ENCODE data around the gene SKA3.
"Not testable (repeated sequence)": the region's sequence is repeated elsewhere in the genome, so short reads cannot be mapped to it uniquely, and the experiment has no call there.

SKA3 gene

DNA sequence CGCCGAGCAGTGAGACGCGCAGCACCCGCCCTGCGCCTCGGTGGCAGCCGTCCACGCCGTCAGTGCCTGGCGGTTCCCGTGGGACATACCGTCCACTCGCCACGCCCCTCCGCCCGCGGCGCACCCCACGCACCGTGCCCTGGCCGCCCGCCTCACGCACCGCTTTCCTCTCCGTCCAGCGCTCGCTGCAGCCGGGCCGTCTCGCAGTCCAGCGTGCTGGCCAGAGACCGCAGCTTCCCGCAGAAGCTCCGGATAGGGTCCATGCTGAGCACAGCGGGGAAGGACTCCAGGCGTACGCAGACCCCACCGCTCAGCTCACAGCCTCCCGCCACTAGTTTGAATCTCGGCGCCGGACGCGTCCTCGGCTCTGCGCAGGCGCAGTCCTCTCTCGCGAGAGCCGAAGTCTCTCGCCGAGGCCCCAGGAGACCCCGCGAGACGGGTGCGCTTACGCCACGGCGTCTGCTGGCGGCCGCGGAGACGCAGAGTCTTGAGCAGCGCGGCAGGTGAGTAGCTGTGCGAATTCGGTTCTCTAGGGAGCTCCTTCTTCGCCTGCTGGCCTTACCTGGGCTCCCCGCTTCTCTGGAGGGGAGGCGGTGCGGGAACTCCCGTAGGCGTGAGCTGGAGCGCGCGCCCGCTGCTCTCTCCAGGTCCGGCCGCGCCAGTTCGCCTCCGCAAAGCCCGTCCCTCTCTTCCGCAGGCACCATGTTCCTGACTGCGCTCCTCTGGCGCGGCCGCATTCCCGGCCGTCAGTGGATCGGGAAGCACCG, at the start of gene SKA3, which contains the start of gene MRPL57:
Gene SKA3, minus strand, starts transcription at position 338 of the 767 bp plus-strand sequence. Its CDS starts 75 bp downstream, at position 263.
Gene MRPL57, plus strand, starts transcription at position 444 of the 767 bp plus-strand sequence. Its CDS starts 259 bp downstream, at position 703.
- peak; percentile 94 for DNase-seq (ENCODE audit: low spot score)

DNA sequence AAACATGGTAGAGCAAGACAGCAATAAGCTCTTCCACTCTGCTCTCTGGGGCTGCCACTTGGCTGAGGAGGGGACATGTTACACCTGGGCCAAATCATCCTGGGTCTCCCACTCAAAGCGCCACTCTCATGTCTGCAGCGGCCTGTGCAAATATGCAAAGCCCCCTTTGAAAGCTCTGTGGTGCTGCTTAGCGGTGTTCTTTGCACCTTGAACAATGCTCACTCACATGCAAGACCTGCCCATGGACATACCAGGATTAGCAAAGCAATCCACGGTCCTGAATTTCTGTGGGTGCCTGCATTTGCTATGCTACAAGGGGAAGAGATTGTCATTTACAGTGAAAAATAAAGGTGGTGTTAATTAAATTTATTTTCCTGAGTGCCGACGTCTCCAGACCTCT, 48.7 kb upstream of the SKA3 start:
- DNase-seq (ENCODE audit: low spot score), result no peak

DNA sequence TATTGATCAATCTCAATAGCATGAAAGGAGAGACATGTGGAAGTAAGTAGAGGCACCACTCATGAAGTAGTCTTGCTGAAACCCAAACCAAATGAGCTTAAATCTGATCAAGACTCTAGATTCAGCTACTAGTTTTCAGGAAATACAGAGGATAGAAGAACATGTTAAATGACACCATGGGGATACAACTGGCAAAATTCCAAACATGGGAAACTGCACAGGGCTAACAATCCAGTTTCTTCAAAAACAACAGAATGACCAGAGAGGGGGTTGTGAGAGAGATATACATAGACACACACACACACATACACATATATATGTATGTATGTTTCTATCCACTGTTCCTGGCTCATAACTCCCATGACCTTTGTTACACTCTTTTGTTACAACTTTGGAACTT, 44.9 kb upstream of the SKA3 start:
- DNase-seq (ENCODE audit: low spot score), result no peak

DNA sequence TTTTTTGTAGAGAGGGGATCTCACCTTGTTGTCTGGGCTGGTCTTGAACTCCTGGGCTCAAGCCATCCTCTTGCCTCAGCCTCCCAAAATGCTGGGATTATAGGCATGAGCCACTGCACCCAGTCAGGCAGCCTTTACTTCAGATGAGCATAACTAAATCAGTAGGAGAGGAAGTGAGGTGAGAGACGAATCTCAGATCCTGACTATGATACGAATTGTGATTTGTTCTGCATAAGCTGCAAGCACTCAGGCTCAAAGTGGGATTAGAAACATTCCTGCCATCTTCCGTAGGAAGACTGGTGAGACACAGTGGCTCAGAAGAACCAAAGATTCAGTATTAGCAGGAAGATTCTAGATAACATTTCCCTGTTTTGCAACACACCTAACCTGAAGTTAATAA, 43.4 kb upstream of the SKA3 start:
- DNase-seq (ENCODE audit: low spot score), result not testable (repeated sequence)

DNA sequence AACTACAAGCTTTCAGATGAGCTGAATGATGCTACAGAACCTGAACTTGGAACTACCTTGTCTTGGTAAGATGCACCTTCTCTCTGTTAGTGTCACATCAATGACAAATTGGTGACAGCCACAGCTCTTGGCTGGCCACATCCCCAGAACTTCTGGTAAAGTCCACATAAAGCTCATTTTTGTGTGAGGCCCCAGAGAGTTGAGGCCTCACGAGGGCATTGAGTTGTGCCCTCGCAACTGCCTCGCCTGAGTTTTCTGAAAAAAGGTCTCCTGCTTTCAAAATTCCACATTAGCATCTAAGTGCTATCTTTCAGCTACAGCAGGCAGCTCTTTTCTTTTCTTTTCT, 42.7 kb upstream of the SKA3 start:
- no peak for DNase-seq (ENCODE audit: low spot score)

DNA sequence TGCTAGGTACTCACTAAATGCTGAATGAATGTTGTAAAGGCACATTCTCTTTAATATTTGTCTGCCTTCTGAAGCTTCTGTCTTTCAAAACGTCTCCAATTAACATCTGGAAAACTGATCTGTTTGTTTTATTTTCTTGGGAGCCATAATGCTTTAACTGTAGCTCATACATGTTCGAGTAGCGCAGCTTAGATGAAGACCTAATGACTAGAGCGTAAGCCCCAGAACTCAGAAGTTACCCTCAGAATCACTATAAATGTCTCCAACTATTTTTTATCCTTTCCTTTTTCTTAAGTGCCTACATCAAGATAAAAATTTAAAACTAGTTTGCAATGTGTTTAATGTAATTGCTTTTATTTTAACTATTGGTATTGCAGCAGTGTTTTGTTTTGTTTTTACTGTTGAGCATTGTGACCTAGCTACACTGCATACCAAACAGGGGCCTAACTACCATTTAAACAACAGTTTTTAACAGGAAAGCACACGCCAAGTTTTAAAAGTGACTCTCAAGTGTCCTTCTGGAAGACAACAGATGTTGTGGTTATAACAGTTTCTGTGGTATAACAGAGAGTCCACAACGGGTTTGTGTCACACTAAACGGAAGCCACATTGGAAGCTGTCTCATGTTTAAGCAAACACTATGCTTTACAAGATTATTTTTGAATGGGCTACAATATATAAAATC, 42.1 kb upstream of the SKA3 start:
- DNase-seq (ENCODE audit: low spot score), result no peak

DNA sequence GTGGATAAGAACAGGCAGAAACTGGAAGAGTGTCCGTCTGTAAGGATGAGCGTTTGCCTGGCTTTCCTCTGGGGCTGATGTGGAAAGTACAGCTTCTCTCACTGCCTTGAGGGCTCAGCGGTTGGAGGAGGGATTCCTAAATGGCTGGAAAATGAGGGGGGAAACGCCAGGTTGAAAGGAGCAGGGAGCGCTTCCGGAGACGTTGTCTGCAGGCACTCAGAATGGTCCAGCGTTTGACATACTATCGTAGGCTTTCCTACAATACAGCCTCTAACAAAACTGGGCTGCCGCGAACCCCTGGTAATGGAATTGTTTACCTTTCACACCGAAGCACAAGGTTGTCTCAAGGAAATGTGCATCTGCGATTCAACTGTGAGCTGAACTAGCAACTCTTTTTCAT, 40.0 kb upstream of the SKA3 start:
- no peak for DNase-seq (ENCODE audit: low spot score)

DNA sequence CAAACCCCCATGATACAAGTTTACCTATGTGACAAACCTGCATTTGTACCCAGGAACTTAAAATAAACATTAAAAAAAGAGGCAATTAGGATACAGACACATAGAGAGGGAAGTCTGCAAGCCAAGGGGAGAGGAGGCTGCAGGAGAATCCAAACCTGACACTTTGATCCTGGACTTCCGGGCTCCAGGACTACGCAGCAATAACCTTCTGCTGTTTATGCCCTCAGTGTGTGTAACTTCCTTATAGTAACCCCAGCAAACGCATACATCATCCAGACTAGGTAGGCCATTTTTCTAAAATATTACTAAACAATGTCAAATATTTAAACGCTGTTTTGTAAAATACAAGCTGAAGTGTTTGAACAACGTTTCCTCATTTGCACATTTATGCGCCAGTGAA, 39.1 kb upstream of the SKA3 start:
- not testable (repeated sequence) for DNase-seq (ENCODE audit: low spot score)

DNA sequence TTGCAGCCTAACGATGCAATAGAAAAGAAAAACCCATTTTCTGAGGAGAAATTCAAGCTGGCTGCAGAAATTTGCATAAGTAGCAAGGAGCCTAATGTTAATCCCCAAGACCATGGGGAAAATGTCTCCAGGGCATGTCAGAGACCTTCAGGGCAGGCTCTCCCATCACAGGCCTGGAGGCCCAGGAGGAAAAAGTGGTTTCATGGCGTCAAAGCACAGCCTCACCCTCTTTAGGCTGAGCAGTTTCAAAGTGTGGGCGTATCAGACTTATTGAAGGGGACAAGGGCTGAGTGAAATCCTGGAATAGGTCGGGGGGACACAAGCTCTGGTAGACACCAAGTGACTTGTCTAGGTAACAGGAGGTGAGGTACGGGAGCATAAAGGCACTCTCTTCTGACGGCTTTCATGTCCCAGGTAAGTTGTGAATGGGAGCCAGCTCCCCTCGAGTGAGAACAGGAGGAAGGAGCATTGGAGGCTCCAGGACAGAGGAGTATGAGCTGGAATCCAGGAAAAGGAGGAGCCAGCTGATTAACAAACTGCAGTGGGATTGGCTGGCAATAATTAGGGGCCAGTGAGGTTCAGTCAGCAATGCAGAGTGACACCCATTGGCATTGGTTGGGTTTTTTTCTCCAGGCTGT, 35.9 kb upstream of the SKA3 start:
- DNase-seq (ENCODE audit: low spot score), result no peak

DNA sequence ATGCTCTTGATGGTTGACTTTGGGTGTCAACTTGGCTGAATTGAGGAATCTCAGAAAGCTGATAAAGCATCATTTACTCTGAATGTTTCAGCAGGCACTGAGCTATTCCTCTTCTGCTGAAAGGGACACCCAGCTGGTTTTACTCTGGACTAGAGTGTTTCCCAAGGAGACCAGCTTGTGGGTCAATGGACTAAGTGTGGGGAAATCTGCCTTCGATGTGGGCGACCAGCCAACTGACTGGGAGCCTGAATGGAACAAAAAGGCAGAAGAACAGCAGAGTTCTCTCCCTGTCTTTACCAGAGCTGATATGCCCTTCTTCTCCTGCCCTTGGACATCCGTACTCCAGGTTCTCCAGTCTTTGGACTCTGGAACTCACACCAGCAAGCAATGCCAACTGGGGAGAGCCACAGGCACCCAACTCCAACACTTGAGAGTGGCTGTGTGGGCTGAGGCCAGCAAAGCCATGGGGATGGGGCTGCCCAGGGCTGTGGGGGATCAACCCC, 32.4 kb upstream of the SKA3 start:
- no peak for DNase-seq (ENCODE audit: low spot score)

DNA sequence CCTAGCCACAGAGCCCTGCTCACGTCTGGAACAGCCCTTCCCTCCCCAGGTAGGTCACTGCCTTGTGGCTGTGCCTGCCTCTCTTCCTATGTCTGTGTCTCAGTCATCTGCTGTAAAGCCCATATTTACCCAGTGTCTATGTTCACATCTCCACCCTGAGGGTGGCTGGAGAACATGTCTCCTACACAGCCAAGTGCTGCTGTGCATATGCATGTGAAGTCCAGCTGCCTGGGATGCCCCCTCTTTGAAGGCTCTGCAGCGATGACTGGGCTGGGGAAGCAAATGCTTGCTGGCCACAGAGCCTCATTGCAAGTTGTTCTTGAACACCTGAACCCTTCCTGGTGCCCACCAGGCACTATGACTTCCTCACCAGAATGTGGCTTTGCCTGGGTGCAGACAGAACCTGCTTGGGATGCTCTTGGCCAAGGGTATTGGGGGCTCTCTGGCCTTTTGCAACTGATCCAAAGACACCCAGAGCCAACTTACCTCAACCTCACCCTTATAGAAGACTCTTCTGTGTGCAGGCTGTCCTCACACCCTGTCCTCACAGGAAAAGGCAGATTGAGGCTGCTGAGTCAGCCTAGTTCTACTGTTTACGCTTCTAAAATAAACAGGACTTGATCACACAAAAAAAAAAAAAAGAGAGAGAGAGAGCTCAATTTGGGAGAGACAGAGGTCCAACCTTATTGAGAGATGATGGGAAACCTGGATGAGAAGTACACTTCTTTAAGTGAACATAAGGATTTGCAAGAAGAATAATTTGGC, 26.6 kb upstream of the SKA3 start:
- no peak for DNase-seq (ENCODE audit: low spot score)

DNA sequence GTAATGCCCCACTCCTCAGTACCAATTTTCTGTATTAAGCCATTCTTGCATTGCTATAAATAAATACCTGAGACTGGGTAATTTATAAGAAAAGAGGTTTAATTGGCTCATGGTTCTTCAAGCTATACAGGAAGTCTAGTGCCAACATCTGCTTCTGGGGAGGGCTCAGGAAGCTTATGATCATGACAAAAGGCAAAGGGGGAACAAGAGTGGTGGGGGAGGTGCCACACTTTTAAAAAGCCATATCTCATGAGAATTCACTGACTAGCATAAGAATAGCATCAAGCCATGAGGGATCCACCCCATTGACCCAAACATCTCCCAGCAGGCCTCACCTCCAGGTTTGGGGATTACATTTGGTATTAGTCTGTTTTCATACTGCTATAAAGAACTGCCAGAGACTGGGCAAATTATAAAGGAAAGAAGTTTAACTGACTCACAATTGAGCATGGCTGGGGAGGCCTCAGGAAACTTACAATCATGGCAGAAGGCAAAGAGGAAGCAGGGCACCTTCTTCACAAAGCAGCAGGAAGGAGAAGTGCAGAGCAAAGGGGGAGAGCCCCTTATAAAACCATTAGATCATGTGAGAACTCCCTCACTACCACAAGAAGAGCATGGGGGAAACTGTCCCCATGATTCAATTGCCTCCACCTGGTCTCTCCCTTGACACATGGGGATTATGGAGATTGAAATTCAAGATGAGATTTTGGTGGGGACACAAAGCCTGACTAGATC, 25.3 kb upstream of the SKA3 start:
- not testable (repeated sequence) for DNase-seq (ENCODE audit: low spot score)

DNA sequence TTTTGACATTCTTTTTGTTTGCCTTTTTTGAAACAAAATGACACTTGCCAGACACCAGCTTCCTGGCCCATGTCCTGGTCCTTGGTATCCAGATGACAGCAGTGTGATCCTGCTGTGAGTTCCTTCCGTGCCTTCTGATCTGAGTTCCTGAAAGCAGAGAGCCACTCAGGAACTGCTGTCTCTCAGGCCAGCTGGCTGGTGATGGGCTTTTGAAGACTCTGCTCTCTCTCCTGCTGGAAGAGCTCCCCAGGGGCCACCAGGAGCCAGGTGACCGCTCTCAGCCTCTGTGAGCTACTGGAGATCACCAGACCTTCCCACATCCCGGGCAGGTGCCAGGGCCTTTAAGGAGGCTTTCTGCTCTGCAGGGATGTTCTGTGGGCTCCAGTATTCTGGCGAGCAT, 22.0 kb upstream of the SKA3 start:
- DNase-seq (ENCODE audit: low spot score), result not testable (repeated sequence)

DNA sequence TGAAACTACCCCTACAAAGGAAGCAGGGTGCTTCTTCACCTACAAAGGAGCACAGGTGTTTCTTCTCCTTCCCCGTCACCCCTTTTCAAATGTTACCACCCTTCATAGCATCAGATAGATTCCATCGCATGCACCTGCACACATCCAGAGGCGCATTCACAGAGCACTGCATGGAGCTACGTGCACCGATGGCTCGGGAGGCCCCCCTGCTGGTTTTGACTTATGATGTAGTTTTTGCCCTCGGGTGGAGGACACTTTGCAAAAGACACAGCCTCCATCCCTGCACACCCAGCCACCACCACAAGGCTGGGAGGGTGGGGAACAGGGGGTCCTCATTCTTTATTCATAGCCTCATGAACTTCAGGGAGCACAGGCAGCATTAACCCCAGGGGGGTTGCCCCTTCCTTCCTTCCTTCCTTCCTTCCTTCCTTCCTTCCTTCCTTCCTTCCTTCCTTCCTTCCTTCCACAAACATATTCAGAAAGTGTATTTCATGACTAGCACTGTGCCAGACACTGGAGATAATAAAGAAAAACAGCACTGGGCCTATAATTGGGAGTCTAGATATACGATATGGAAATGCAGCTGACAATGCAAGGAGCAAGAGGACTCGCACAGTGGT, 21.4 kb upstream of the SKA3 start:
- DNase-seq (ENCODE audit: low spot score), result not testable (repeated sequence)

DNA sequence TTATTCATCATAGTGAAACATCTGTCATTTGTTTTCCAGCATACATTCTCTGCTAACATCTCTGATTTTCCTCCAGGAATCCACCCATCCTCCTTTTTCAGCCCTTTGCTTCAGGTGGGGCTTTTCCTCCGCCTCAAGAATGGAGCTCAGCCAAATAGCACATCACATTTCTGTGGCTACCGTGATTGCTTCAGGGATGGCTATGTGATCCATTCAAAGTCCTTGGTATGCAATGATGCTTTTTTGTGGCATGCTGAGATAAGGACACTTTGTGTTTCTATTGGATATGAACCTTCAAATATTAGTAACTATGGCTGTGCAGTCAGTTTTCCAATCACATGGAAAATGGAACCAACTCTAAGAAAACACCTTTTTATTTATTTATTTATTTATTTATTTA, 18.4 kb upstream of the SKA3 start:
- DNase-seq (ENCODE audit: low spot score), result not testable (repeated sequence)

DNA sequence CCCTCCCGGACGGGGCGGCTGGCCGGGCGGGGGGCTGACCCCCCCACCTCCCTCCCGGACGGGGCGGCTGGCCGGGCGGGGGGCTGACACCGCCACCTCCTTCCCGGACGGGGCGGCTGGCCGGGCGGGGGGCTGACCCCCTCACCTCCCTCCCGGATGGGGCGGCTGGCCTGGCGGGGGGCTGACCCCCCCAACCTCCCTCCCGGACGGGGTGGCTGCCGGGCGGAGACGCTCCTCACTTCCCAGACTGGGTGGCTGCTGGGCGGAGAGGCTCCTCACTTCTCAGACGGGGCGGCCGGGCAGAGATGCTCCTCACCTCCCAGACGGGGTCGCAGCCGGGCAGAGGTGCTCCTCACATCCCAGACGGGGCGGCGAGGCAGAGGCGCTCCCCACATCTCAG, 10.1 kb upstream of the SKA3 start:
- DNase-seq (ENCODE audit: low spot score), result not testable (repeated sequence)

DNA sequence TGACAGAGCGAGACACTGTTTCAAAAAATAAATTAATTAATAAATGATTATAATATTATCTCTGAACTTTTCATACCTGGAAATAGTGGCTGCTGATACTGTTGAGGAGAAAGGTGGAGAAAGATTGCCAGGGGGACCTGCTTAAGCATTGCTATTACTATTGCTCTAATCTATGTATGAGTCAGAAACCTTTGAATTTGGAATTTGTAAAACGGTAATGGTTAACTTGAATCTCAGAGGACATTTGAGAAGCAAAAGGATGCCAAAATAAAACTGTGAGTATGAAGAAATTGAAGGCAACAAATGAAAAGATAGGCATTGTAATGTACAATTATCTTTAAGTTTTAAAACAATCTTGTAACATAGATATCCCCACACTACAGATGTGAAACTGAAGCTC, 5.3 kb upstream of the SKA3 start:
- no peak for DNase-seq (ENCODE audit: low spot score)

DNA sequence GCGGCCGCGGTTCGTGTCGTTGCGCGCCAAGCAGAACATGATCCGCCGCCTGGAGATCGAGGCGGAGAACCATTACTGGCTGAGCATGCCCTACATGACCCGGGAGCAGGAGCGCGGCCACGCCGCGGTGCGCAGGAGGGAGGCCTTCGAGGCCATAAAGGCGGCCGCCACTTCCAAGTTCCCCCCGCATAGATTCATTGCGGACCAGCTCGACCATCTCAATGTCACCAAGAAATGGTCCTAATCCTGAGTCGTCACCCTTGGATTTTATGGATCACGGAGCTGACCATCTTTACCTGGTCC, 581 bp upstream of the SKA3 start:
- DNase-seq (ENCODE audit: low spot score), result no peak

DNA sequence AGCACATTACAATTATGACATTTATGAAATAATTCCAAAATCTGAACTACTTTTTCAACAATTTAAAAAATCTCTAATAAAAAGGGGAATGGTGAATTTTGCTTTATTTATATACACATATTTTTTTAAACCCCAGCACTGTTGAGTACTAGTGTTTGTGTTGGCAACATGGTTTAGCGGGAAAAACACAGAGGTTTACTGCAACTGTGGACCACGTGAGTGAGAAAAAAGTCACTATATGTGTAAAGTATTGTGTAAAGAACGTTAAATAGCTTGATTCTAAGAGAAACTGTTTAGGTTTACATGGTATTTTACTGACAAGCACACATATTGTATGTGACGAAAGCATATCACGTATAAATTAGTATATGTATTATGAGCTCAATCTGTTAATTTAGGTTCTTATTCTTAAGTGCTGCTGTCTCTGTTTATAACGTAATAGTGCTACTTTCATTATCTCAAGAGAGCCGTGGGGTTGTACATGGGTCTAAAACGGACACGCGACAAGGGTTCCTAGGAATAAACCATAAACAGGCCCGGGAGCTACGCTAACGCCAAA, 617 bp downstream of the SKA3 start:
- no peak for DNase-seq (ENCODE audit: low spot score)

DNA sequence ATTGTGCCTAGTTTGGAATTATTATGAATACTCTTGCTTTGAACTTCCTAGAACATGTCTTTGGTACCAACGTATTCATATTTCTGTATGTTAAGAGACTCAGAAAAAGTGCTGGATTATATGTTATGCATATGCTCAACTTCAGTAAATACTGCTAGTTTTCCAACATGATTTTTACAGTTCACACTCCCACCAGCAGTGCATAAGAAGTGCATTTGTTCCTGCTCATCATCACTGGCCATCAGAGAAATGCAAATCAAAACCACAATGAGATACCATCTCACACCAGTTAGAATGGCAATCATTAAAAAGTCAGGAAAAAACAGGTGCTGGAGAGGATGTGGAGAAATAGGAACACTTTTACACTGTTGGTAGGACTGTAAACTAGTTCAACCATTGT, 2.6 kb downstream of the SKA3 start:
- not testable (repeated sequence) for DNase-seq (ENCODE audit: low spot score)

DNA sequence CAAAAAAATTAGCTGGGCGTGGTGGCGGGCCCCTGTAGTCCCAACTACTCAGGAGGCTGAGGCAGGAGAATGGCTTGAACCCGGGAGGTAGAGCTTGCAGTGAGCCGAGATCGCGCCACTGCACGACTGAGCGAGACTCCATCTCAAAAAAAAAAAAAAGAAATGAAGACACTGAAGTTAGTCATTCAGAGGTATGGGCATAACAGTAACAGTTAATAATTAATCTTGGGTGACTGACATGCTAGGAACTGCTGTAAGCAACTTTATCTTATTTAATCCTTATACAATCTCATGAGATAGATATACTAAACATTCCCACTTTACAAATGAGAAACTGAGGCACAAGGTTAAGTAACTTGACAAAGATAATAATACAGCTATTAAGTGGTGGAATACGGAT, 4.9 kb downstream of the SKA3 start:
- no peak for DNase-seq (ENCODE audit: low spot score)

Measured in LoVo (cell line).